GM18508 (cell line): ENCODE measurements around the gene GPC5.

Experiments
- ATAC-seq: cut with Tn5 transposase; IDR thresholded peaks from one replicate; pipeline ENCODE4 v1.9.1; 2021; ENCODE audit warnings: moderate number of reproducible peaks; ENCODE audit not compliant: insufficient read depth, unreplicated experiment

The GPC5 gene

DNA sequence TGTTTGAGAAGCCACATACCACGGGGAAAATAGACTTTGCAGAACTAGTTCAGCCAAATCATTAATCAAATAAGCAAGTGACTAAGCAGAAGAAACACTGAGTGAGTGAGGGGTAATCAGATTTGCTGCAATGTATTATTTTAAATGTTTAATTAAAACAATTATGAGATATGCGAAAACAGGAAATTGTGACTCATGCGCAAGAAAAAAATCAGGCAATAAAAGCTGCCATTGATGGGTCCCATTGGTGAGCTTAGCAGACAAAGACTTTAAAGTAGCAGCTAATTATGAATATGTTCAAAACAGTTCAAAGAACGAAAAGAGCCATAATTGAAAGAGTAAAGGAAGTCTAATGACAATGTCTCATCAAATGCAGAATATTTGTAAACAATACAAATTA, 644.1 kb downstream of the GPC5 start:
- ATAC-seq: no peak

DNA sequence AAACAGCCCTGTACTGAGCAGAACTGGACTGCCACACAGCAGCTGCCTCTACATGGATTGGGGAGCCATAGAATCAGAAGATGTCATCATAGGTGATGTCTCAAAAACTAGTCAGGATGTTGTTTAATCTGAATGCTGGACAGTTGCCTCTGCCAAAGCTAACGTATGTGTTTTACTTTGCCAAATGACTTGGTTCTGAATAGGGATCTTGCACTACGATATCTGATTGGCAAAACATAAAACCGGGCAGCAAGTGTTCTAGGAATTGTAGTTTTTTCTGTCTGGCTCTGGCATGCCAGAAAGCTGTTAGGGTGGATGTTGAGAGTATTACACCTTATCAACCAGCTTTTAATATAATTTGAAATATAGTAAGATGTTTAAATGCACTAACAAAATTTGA, 645.9 kb downstream of the GPC5 start:
- no peak for ATAC-seq

DNA sequence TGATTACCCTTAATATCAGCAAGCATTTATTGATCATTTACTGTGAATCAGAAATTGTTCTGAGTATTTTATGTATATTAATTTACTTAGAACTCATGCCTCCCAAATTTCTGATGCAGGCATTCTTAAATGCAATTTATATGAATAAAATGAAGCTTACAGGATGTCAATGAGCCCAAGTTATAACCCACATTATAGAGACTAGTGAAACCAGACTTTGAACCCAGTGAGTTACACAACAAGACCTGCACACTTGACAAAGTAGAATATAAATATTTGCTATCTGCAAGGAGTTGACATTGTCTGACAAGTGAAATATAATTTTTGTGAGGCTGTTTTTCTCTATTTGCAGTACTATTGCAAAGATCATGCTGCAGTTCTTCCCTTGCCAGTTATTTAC, 656.0 kb downstream of the GPC5 start:
- ATAC-seq: no peak

DNA sequence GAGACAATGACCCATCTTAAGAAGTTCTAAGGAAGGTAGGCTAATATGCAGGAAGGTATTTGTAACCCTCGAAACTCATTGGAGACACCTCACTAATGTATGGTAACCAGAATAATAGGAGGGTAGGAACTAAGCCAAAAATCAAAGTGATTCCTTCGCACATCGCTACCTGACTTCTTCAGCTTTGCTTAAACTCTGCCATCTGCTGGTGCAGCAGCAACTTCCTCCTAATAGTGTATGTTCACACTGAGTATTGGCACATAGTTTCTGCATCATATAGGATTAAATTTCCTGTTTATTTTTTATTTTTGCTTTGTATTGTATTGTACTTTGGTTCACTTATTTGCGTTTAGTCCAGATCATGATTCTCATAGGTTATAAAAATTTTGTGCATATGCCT, 676.2 kb downstream of the GPC5 start:
- ATAC-seq: no peak

DNA sequence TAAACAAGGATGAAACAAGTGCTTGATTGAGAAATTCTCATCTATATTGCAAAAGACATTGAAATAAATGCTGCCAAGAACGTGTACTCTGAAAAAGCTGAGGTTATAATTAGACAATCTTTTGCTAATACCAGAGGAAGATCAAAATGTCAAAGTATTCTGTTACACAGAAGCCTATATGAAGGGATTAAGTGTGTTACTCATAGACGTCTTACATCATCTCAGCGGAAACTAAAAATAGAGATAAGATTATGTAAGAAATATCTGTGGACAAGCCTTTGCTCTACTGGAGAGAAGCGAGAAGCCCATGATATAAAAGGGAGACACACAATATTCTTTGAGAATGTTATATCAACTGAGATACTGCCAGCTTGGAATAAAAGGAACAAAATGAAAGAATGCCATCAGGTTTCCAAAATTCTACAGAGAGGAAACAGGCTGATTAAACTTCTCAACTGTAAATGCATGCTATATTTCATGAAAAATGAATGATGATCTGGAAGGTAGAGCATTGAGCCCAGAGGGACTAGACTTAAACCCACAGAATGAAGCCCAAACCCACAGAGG, 699.0 kb downstream of the GPC5 start:
- ATAC-seq: no peak

DNA sequence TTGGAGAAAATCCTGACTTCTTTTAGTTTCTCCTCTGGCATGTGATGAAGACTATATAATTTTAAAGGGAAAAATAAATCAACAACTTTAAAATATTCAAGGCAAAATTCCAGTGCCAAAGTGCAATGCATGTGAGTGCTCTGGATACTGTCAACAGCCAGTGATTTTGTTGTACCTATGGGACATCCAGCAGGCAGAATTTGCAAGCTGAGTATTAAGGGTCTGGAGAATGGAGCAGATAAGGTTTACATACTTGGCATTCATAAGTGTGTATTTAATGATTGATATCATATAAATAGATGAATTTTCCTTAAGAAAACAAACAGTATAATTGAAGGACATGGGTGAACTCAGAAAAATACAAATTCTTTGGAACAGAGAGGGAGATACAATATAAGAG, 703.4 kb downstream of the GPC5 start:
- ATAC-seq: no peak

DNA sequence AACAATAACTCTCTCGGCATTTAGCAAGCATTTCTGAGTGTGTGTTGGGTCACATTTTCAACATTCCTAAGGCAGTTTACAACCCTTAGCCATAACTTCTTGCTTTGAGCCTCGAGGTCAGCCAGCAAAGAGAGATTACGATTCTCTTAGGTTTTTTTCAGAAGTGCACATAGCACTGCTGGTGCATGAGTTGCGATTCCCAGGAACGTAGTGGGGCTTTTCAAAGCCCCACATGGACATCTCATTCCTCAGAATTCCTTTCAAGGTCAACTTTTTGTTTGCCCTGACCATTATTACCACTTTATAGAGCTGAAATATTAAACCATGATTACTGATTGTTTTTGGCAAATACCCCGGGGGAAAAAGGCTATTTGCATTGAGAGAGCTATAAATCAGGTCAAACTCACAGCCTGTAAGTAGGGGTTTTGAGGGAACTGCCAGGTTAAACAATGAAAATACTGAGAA, 705.3 kb downstream of the GPC5 start:
- no peak for ATAC-seq

DNA sequence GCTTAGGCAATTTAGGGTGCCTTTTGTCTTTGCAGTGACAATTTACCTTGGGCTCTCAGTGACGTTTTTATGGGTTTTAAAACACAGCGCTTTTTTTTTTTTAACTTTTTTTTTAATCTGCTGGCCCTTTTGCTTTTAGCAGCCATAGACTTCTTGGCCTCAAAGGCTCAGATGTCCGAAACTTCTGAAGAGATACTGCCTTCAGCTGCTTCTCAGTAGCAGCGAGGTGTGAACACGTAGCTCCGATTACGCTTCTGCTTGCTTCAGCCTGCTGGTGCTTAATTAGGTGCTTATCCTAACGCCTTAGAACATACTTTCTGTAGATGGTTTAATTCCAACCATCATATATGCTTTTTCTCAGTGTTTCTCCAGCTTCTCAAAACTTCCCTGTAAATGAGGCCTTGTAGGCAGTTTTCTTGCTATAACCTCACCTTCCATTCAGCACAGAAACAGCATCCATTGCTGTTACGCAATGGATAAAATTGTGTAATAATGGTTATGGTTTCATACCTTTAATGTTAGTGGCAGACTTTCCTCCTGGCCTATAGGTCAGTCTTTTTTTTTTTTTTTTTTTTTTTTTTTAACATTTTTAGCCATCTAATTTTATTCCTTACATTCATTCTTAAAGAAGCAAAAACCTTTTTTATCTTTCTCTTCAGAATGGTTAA, 723.9 kb downstream of the GPC5 start:
- no peak for ATAC-seq

DNA sequence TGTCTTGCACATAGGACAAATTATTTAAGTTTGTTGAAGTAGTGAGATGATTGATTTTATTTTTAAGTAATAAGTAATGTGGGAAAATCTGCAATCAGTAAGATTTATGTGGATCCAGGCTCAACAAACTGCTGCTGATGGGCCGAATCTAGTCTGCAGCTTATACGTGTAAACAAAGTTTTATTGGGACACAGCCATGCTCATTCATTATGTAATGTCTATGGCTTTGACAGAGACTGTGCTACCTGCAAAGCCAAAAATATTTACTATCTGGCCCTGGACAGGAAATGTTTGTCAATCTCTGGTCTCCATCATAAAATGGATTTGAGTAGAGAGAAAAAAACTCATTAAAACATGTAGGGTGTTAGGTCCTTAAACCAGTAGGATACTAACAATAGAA, 728.0 kb downstream of the GPC5 start:
- ATAC-seq: no peak

DNA sequence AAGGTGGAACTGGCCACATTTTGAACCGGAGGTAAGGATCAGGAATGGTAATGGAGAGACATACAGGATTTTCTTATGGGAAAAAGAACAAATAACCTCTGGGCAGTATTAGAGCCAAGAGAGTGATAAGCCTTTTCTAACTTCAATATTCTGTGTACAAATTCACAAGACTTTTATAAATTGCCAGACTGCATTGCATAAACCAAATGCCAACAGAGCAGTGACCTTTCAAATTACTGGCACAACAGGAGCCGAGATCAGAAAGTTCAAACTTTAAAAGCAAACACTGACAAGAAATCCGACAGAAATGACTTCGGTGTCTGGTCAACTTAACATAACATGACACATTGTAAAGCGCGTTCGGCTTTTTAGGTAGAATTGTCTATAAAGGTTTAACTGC, 737.1 kb downstream of the GPC5 start:
- ATAC-seq: no peak

DNA sequence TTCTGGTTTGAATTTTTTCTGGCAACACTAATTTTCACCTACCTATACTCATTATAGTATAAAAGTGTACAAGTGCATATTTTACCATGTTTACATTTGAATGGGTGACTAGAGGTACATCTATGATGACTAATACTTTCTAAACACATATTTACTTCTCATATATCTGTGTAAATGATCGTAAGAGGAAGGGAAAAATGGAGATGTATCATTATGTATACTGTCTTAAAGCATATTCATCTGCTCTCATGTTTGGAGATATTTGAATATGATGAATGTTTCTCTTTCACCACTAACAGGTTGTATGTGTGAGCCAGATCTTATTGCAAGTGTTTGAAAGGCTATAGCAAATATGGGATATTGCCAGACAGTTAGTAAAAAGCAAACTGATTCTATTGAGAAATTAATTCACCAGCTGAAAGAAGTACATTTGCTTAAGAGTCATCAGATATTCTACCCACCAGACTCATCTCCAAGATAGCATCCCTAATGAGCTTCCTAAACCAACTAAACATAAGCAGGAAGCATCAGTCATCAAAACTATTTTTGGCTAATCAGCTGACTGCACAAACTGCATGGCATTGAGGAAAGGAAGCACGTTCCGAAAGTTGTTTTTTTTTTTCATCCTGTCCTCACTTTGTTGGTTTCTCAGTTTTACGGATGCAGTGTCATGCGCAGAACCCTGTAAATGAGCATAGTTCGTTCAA, 738.2 kb downstream of the GPC5 start:
- no peak for ATAC-seq

DNA sequence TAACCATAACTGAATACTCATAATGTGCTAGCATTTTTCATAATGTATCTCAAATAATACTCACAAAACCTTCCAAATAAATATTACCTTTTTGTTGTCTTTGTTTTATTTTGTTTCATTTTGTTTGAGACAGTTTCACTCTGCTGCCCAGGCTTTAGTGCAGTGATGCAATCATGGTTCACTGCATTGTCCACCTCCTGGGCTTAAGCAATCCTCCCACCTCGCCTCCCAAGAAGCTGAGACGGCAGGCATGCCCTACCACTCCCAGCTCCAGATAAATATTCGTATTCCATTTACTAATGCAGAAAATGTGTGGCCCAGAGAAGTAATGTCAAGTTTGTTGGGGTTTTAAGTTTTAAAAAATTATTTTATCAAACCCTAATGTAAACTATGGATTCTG, 739.1 kb downstream of the GPC5 start:
- no peak for ATAC-seq

DNA sequence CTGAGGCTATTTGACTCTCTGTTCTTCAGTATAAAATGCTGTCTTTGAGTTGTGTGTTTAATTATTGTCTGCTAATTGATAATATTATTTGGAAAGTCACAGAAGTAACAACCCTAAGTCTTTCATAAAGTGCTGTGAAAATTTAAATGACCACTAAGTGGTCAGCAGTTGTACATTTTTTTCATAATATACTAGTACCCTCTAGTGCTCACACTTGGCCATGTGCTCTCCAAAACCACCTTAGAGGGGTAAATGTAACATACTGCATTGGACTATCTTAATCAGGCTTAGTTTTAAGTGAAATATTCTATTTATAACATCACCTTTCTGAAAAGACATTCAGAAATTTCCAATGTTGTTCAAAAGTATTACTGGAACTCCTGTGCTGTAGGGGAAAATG, 745.3 kb downstream of the GPC5 start:
- no peak for ATAC-seq

DNA sequence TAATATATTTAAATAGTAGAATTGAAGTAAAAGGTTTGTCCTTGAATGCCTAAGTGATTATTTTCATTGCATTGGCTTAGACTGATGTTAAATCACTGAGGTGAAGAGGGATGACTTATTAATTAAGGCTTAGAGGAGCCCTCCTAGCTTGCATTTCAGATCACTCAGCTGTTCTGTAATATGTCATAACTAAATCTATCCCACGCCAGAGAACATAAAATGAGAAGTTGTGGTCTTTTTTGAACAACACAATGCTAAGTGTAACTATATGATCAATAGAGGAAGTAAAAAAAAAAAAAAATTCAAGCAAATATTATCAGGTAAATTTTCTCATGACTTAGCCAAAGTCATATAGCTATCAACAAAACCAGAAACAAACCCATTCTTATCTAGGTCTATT, 752.2 kb downstream of the GPC5 start:
- no peak for ATAC-seq

DNA sequence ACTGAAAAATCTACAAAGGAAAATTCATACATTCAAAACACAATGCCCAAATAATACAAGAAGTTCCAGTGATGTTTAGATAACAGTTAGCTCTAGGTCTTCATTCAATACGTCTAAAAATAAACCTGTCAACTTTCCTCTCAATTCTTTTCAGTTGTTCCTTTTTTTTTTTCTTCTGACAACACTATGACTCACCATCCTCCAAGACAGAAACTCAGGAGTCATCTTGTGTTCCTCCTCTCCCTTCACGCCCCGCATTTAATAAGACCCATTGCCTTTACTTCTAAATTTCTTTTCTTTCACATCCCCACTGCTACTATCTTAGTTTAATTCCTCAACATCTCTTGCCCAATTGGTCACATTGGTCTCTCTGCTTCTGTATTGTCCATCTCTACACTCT, 759.9 kb downstream of the GPC5 start:
- ATAC-seq: no peak

DNA sequence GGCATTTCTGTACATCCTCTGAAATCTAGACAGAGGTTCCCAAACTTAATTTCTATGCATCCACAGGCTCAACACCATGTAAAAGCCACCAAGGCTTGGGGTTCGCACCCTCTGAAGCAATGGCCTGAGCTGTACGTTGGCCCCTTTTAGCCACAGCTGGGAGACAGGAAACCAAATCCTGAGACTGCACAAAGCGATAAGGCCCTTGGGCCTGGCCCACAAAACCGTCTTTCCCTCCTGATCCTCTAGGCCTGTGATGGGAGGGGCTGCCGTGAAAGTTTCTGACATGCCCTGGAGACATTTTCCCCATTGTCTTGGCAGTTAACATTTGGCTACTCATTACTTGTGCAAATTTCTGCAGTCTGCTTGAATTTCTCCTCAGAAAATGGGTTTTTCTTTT, 766.4 kb downstream of the GPC5 start:
- ATAC-seq: no peak

DNA sequence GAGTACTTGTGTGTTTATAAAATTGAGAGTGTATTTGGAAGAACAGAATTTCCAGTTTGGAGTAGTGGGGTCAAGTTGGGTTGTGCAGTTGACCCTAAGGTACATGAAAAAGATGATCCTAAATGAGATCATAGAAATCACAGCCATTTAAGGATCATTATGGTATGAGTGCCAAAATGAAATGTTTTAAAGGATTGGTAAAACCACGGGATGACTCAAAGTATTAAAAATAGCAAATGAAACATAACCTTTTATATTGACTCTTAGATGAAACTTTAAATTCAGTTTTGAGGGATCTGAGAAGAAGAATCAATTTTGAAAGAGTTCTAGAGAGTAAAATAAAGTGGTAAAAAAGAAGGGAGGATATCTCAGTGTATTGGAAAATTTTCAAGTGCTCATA, 773.8 kb downstream of the GPC5 start:
- no peak for ATAC-seq

DNA sequence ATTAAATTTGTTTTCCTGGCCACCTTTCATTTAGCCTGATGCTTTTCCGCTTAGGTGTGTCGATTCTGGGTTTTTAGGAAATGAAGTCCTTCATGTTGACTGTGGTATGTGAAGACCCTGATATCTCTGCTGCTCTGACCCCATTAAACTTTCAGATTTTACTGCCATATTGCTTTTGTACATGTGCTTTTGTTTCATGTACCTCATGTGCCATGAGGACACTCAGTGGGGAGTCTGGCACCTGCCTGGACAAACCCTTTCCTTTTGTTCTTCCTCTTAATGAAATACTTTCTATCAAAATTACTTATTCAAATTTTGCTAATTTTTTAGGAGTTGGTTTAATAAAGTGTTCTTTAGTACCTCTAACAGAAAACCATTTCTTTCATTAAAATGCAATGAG, 774.8 kb downstream of the GPC5 start:
- ATAC-seq: no peak

DNA sequence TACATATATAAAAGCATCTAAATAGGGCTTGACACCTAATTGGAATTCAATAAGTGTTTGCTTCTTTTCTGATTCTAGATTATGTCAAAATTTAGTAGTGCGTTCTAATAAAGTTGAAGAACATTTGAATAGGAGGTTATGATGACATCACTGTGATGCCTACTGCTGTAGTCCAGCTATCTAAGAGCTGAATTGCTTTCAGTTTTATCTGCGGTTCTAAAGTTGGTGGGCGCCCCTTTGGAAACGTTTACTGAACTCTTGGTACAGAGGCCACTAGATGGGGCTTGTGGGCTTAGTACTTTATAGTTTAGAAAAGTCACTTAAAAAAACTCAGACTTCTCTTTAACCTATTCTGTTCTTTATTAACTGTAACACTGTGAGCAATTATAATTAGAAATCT, 776.9 kb downstream of the GPC5 start:
- ATAC-seq: no peak

DNA sequence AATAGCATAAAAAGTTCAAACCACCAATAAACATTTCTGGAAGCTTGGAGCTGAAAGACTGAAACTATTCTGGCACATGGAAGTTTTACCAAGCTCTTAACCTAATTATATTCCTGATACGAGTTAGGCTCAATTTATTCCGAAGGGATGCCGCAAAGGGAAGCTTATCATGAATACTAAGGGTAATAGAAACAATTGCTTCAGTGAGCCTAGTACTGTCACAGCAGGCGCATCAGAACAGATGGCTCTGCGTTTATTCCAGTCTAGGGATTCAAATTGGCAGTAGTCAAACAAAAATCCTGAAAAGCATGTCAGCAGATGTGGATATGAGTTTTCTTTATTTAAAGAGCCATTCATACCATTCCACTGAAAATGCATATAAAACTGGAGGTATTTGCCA, 779.5 kb downstream of the GPC5 start:
- ATAC-seq: no peak

DNA sequence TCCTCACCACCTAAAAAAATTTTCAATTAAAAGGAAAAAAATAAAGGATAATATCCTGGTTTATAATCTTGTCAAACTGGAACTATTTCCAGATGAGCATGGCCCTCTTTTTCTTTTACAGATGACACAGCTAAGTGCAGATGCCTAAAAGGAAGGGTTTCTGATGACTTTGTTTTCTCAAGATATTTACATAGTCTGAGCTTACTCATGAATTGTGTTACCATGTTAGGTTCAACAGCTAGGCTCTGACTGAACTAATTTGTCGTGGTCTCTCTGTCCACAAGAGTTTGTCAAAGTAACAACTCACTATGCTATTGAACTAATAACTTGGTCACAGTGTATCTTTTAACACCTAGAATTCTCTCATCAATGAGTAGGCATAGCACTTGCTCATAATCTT, 780.8 kb downstream of the GPC5 start:
- no peak for ATAC-seq
